Brain microvascular endothelial cell (primary cell): ENCODE data around the gene TEAD3.

Experiments
- DNase-seq: peaks from one replicate; pipeline ENCODE4 v3.0.0-alpha.2; 2020
- H3K27ac ChIP-seq: fragments of 250-450 bp; sonication (Bioruptor Pico); 2 replicates; pipeline ENCODE4 v1.5.1; 2020; ENCODE audit warnings: mild to moderate bottlenecking, moderate library complexity
- H3K27me3 ChIP-seq: fragments of 250-450 bp; sonication (Bioruptor Pico); replicated peaks from 2 replicates; pipeline ENCODE4 v1.5.1; 2020; ENCODE audit warnings: mild to moderate bottlenecking
- H3K36me3 ChIP-seq: fragments of 250-450 bp; sonication (Bioruptor Pico); replicated peaks from 2 replicates; pipeline ENCODE4 v1.5.1; 2020; ENCODE audit warnings: mild to moderate bottlenecking
- H3K4me3 ChIP-seq: 2 replicates; pipeline ENCODE4 v1.5.1; 2011; ENCODE audit warnings: low read depth, mild to moderate bottlenecking, control low read depth, low read length, moderate library complexity
- in situ Hi-C: cut with HindIII; loops from 2 replicates; pipeline ENCODE4 v1.10.0; 2017; ENCODE audit warnings: low sequenced_read_pairs, low pct_ligation_motif_present
- TF ChIP-seq, protein P1 (sequence below): IDR thresholded peaks from 2 replicates; pipeline ENCODE4 v1.5.1; 2011; ENCODE audit warnings: low read depth, mild to moderate bottlenecking, moderate library complexity, low read length, control low read depth, inconsistent platforms; ENCODE audit errors: missing control alignments

TEAD3 gene

GRCh38 chr6:35469751-35470662 lies 26.9 kb downstream of the TEAD3 start:
- in situ Hi-C loops = no loop called here
- H3K36me3 ChIP-seq = peaks cover 55% of the 10 kb centered on the region
- no peak for DNase-seq
- H3K27me3 ChIP-seq = no peaks in the 10 kb centered on the region
- peak overlapping the region; percentile 87 for H3K27ac ChIP-seq
- TF ChIP-seq, protein P1, sequence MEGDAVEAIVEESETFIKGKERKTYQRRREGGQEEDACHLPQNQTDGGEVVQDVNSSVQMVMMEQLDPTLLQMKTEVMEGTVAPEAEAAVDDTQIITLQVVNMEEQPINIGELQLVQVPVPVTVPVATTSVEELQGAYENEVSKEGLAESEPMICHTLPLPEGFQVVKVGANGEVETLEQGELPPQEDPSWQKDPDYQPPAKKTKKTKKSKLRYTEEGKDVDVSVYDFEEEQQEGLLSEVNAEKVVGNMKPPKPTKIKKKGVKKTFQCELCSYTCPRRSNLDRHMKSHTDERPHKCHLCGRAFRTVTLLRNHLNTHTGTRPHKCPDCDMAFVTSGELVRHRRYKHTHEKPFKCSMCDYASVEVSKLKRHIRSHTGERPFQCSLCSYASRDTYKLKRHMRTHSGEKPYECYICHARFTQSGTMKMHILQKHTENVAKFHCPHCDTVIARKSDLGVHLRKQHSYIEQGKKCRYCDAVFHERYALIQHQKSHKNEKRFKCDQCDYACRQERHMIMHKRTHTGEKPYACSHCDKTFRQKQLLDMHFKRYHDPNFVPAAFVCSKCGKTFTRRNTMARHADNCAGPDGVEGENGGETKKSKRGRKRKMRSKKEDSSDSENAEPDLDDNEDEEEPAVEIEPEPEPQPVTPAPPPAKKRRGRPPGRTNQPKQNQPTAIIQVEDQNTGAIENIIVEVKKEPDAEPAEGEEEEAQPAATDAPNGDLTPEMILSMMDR = no peak
- peak overlapping the region; percentile 96 for H3K4me3 ChIP-seq

DNA sequence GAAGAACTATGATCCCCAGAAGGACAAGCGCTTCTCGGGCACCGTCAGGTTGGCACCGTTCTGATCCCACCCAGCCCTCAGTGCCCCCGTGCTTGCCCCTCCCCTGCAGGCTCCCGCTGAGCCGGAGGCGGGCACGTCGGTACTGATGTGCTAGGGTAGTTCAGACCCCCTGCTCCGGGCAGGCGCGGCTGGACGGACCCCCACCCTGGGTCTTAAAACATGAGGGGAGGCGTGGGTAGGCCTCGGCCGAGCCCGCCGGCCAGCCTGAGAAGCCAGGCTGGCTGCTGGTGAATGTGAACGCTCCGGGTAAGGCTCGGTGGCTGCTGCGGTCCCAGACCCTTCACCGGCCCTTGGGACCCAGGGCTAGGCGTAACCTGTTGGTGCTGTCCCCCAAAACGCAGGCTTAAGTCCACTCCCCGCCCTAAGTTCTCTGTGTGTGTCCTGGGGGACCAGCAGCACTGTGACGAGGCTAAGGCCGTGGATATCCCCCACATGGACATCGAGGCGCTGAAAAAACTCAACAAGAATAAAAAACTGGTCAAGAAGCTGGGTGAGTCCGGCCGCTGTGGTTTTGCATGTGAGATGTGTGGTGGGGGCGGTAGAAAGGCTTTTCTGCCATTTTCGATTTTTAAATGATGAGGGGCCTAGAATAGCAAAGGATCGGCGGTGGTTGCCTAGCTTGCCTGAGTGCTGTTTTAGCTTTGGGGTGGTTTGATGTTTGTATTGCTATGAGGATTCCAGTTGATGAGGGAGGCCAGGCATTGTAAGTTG lies 27.7 kb downstream of the TEAD3 start:
- Histone ChIP-seq H3K36me3 (peaks cover 49% of the 10 kb centered on the region), H3K27me3 (no peaks in the 10 kb centered on the region)
- in situ Hi-C loops = no loop called here

GRCh38 chr6:35468181-35468979 lies 28.5 kb downstream of the TEAD3 start, which contains the start of gene RPL10A:
Gene RPL10A (plus strand): TSS chr6:35468401. CDS start chr6:35468435, 34 bp downstream.
- in situ Hi-C loops = no loop called here
- Histone ChIP-seq H3K27me3 (no peaks in the 10 kb centered on the region), H3K4me3 (peak within 1 kb of the TSS; percentile 96), H3K27ac (peak within 1 kb of the TSS; percentile 87), H3K36me3 (peaks cover 47% of the 10 kb centered on the region)
- TF ChIP-seq, protein P1 = peak; percentile 97
- DNase-seq = peak; percentile 94

More for the DNA sequence above, 27.7 kb downstream of the TEAD3 start:
- H3K4me3 ChIP-seq = peak overlapping the region; percentile 96
- TF ChIP-seq, protein P1 = no peak
- H3K27ac ChIP-seq = peak overlapping the region; percentile 87
- no peak for DNase-seq

GRCh38 chr6:35465646-35466045 lies 31.2 kb downstream of the TEAD3 start:
- Histone ChIP-seq H3K4me3 (no peak overlapping the region), H3K36me3 (peaks cover 23% of the 10 kb centered on the region), H3K27me3 (no peaks in the 10 kb centered on the region), H3K27ac (no peak overlapping the region)
- TF ChIP-seq, protein P1 = no peak
- no peak for DNase-seq
- in situ Hi-C loops = no loop called here

GRCh38 chr6:35463292-35463691 lies 33.6 kb downstream of the TEAD3 start:
- TF ChIP-seq, protein P1 = no peak
- no peaks in the 10 kb centered on the region for H3K36me3 ChIP-seq
- no peak for DNase-seq
- H3K27me3 ChIP-seq = no peaks in the 10 kb centered on the region
- in situ Hi-C loops = no loop called here
- no peak overlapping the region for H3K27ac ChIP-seq
- H3K4me3 ChIP-seq = no peak overlapping the region
